GM21528 (cell line): ENCODE measurements around the gene SMYD4.
"Not testable (repeated sequence)": the region's sequence is repeated elsewhere in the genome, so short reads cannot be mapped to it uniquely, and the experiment has no call there.

Experiments used
- ATAC-seq: cut with Tn5 transposase; IDR thresholded peaks from one replicate; pipeline ENCODE4 v1.9.1; 2021; ENCODE audit warnings: mild to moderate bottlenecking, moderate library complexity; ENCODE audit not compliant: unreplicated experiment, low FRiP score

SMYD4 gene

GRCh38 chr17:1758807-1759206 is 70.9 kb downstream of the SMYD4 start:
- ATAC-seq = no peak

- no peak for ATAC-seq
Observed at GRCh38 chr17:1755827-1756262, 73.9 kb downstream of the SMYD4 start.

- no peak for ATAC-seq
Observed at GRCh38 chr17:1755252-1755826, 74.4 kb downstream of the SMYD4 start.

- ATAC-seq = no peak
Observed at GRCh38 chr17:1754430-1755112, 75.1 kb downstream of the SMYD4 start.

GRCh38 chr17:1753767-1754429 is 75.8 kb downstream of the SMYD4 start:
- ATAC-seq = no peak

- ATAC-seq = no peak
Observed at GRCh38 chr17:1752425-1753262, 77.1 kb downstream of the SMYD4 start.

- no peak for ATAC-seq
Observed at GRCh38 chr17:1750628-1751027, 79.1 kb downstream of the SMYD4 start.

GRCh38 chr17:1746975-1747543 is 82.6 kb downstream of the SMYD4 start:
- ATAC-seq = no peak

- ATAC-seq = no peak
Observed at GRCh38 chr17:1745513-1746020, 84.1 kb downstream of the SMYD4 start.

- no peak for ATAC-seq
Observed at GRCh38 chr17:1744551-1745512, 84.9 kb downstream of the SMYD4 start.

- ATAC-seq = no peak
Observed at GRCh38 chr17:1743088-1743439, 86.6 kb downstream of the SMYD4 start.

- no peak for ATAC-seq
Observed at GRCh38 chr17:1742371-1743087, 87.2 kb downstream of the SMYD4 start, which contains the start of gene SERPINF2. Gene SERPINF2, plus strand, starts transcription at chr17:1742871. Its CDS starts 2,125 bp downstream, at chr17:1744996.

GRCh38 chr17:1741899-1742298 is 87.8 kb downstream of the SMYD4 start:
- ATAC-seq = not testable (repeated sequence)

- no peak for ATAC-seq
Observed at GRCh38 chr17:1737531-1738291, 92.0 kb downstream of the SMYD4 start.

GRCh38 chr17:1736348-1737281 is 93.1 kb downstream of the SMYD4 start:
- ATAC-seq = no peak

GRCh38 chr17:1735834-1736347 is 93.8 kb downstream of the SMYD4 start:
- ATAC-seq = no peak

GRCh38 chr17:1735418-1735817 is 94.3 kb downstream of the SMYD4 start:
- no peak for ATAC-seq
